SU-DHL-6 (cell line): ENCODE measurements around the gene QPCT.

ENCODE experiments used
- H2AFZ ChIP-seq: fragments of 200-600 bp; sonication (generic); 2 replicates; pipeline ENCODE4 v1.6.1; 2014; ENCODE audit warnings: low read depth, mild to moderate bottlenecking, moderate library complexity, mixed read lengths, antibody characterized with exemption, low read length; ENCODE audit not compliant: severe bottlenecking
- H3F3A ChIP-seq: fragments of 200-600 bp; shearing (Covaris generic); 2 replicates; pipeline ENCODE4 v1.6.0; 2016; ENCODE audit warnings: antibody characterized with exemption, mild to moderate bottlenecking; ENCODE audit not compliant: insufficient read depth
- H3K27ac ChIP-seq: fragments of 200-600 bp; sonication (generic); 2 replicates; pipeline ENCODE4 v1.5.1; 2016; ENCODE audit warnings: low read depth, mild to moderate bottlenecking, low read length, moderate library complexity, mixed read lengths
- H3K27me3 ChIP-seq: fragments of 200-600 bp; sonication (generic), shearing (Covaris generic); 2 replicates; pipeline ENCODE4 v1.6.0; 2014; ENCODE audit warnings: mild to moderate bottlenecking, low read length
- H3K36me3 ChIP-seq: fragments of 200-600 bp; sonication (generic); 2 replicates; pipeline ENCODE4 v1.6.1; 2014; ENCODE audit warnings: mild to moderate bottlenecking, low read length, mixed read lengths
- H3K4me2 ChIP-seq: fragments of 300-600, 200-600 bp; shearing (Covaris generic), sonication (generic); 2 replicates; pipeline ENCODE4 v1.6.0; 2014; ENCODE audit warnings: low read length, low read depth, mild to moderate bottlenecking; ENCODE audit not compliant: poor library complexity, severe bottlenecking
- H3K4me3 ChIP-seq: fragments of 200-600 bp; sonication (generic); 2 replicates; pipeline ENCODE4 v1.5.1; 2014; ENCODE audit warnings: antibody characterized with exemption, low read length, mild to moderate bottlenecking, mixed read lengths; ENCODE audit not compliant: insufficient read depth, poor library complexity, severe bottlenecking
- H3K79me2 ChIP-seq: fragments of 200-600 bp; sonication (generic); 2 replicates; pipeline ENCODE4 v1.6.1; 2014; ENCODE audit warnings: mild to moderate bottlenecking, low read length, moderate library complexity; ENCODE audit not compliant: insufficient read depth
- H3K9ac ChIP-seq: fragments of 200-600 bp; sonication (generic); 2 replicates; pipeline ENCODE4 v1.7.0; 2014; ENCODE audit warnings: mild to moderate bottlenecking, low read length
- H3K9me2 ChIP-seq: fragments of 200-600 bp; sonication (generic); replicated peaks from 2 replicates; pipeline ENCODE4 v1.6.1; 2014; ENCODE audit warnings: low read length; ENCODE audit not compliant: insufficient read depth
- H3K9me3 ChIP-seq: fragments of 200-600 bp; sonication (generic); 2 replicates; pipeline ENCODE4 v1.6.1; 2014; ENCODE audit warnings: low read length, mixed read lengths; ENCODE audit not compliant: insufficient read depth
- H4K20me1 ChIP-seq: fragments of 200-600 bp; sonication (generic); 2 replicates; pipeline ENCODE4 v1.6.1; 2014; ENCODE audit warnings: low read depth, mild to moderate bottlenecking, antibody characterized with exemption, low read length, moderate library complexity, mixed read lengths
- EZH2phosphoT487 ChIP-seq: fragments of 200-600 bp; sonication (generic), shearing (Covaris generic); conservative IDR thresholded peaks from 2 replicates; pipeline ENCODE4 v1.6.1; 2018; ENCODE audit warnings: mild to moderate bottlenecking, antibody characterized with exemption, low read length, moderate library complexity, mixed read lengths
- TF ChIP-seq, protein P1 (sequence below): fragments of 200-600 bp; sonication (generic); IDR thresholded peaks from one replicate; pipeline ENCODE4 v1.5.1; 2017; ENCODE audit warnings: antibody characterized with exemption, mild to moderate bottlenecking, low read length, moderate library complexity; ENCODE audit not compliant: insufficient read depth, poor library complexity, severe bottlenecking

The QPCT gene

DNA sequence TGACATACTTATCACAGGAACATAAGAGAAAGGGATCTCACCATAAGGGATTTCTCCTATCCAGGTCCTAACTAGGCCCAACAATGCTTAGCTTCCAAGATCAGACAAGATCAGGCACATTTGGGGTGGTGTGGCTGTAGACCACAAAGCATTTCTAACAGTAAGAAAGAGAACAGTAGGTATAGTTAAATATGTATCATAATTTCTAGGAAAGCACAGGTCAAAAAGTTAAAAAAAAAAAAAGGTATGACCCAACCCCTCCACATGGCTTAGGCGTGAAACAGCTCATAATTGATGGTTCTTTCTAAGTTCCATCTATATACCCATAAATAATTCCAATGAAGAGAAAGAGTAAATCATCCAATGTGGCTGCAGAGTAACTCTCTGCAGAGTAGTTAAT, 26.7 kb upstream of the QPCT start:
- H3K27ac ChIP-seq = no peak overlapping the region
- TF ChIP-seq EZH2phosphoT487 = no peak
- TF ChIP-seq, protein P1, sequence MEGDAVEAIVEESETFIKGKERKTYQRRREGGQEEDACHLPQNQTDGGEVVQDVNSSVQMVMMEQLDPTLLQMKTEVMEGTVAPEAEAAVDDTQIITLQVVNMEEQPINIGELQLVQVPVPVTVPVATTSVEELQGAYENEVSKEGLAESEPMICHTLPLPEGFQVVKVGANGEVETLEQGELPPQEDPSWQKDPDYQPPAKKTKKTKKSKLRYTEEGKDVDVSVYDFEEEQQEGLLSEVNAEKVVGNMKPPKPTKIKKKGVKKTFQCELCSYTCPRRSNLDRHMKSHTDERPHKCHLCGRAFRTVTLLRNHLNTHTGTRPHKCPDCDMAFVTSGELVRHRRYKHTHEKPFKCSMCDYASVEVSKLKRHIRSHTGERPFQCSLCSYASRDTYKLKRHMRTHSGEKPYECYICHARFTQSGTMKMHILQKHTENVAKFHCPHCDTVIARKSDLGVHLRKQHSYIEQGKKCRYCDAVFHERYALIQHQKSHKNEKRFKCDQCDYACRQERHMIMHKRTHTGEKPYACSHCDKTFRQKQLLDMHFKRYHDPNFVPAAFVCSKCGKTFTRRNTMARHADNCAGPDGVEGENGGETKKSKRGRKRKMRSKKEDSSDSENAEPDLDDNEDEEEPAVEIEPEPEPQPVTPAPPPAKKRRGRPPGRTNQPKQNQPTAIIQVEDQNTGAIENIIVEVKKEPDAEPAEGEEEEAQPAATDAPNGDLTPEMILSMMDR = no peak
- H3K4me2 ChIP-seq = peak overlapping the region; percentile 98
- H3F3A ChIP-seq = peaks cover 30% of the 10 kb centered on the region
- H3K9me2 ChIP-seq = no peaks in the 10 kb centered on the region
- H3K9ac ChIP-seq = peak overlapping the region; percentile 89; the same call in 1 of the 2 replicates
- no peaks in the 10 kb centered on the region for H3K27me3 ChIP-seq
- H3K79me2 ChIP-seq = peaks cover 100% of the 10 kb centered on the region
- H3K9me3 ChIP-seq = no peaks in the 10 kb centered on the region
- H2AFZ ChIP-seq = no peak overlapping the region
- H4K20me1 ChIP-seq = peaks cover 41% of the 10 kb centered on the region
- H3K4me3 ChIP-seq = no peak overlapping the region
- H3K36me3 ChIP-seq = peaks cover 28% of the 10 kb centered on the region

- no peak overlapping the region for H2AFZ ChIP-seq
- peak overlapping the region; percentile 89 for H3K9ac ChIP-seq
- peak overlapping the region; percentile 65 for H3K27ac ChIP-seq
- peaks cover 100% of the 10 kb centered on the region for H3K79me2 ChIP-seq
- H3K9me2 ChIP-seq = no peaks in the 10 kb centered on the region
- H3K4me3 ChIP-seq = peak overlapping the region; percentile 19
- no peaks in the 10 kb centered on the region for H3K27me3 ChIP-seq
- peak overlapping the region; percentile 98 for H3K4me2 ChIP-seq
- no peaks in the 10 kb centered on the region for H3K9me3 ChIP-seq
- H4K20me1 ChIP-seq = peaks cover 34% of the 10 kb centered on the region
- peaks cover 34% of the 10 kb centered on the region for H3F3A ChIP-seq
- peaks cover 30% of the 10 kb centered on the region for H3K36me3 ChIP-seq
- TF ChIP-seq EZH2phosphoT487 = no peak
- TF ChIP-seq, protein P1 = no peak
These were observed 26.0 kb upstream of the QPCT start for GRCh38 chr2:37318401-37318800.

- peaks cover 29% of the 10 kb centered on the region for H3K36me3 ChIP-seq
- TF ChIP-seq EZH2phosphoT487 = no peak
- TF ChIP-seq, protein P1 = no peak
- H3K4me2 ChIP-seq = peak overlapping the region; percentile 98
- H2AFZ ChIP-seq = no peak overlapping the region
- peaks cover 34% of the 10 kb centered on the region for H3F3A ChIP-seq
- H4K20me1 ChIP-seq = peaks cover 19% of the 10 kb centered on the region
- no peaks in the 10 kb centered on the region for H3K27me3 ChIP-seq
- H3K9me2 ChIP-seq = no peaks in the 10 kb centered on the region
- H3K79me2 ChIP-seq = peaks cover 92% of the 10 kb centered on the region
- H3K9me3 ChIP-seq = no peaks in the 10 kb centered on the region
- H3K27ac ChIP-seq = peak overlapping the region; percentile 81
- H3K4me3 ChIP-seq = peak overlapping the region; percentile 8
- peak overlapping the region; percentile 89 for H3K9ac ChIP-seq
These were observed 24.4 kb upstream of the QPCT start for GRCh38 chr2:37319754-37320609.
